ENCODE measurements around the gene SPAG7.

The SPAG7 gene

DNA sequence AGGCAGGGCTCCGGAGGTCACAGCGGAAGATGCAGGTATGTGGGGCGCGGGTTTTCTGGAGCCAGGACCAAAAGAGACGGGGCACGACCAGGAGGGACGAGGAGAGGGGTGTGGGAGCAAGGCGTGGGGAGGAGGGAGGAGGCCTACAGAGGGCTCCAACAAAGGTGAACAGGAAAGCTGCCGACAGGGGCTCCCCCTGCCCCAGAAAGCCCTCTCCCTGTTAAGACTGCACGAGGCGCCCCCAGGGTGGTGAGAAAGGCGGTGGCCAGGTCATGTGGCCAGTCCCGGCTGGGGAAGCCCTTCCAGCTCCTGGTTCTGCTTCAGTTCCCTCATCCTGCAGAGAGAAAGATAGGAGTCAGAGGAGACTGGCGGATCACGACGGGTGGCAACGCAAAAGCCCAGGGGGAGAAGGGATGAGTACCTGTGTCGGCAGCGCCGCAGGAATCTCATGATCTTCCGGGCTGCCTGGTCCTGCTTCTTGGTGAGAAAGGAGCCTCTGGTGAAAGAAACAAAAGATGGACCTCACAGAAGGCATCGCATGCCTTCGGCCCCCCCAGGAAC, 949 bp upstream of the SPAG7 start:
- Histone ChIP-seq H3K36me3 (ENCODE audit: control insufficient read depth in 2 of 2, insufficient read depth in 1 of 2, low read length in 2 of 2) (peaks cover 30 to 48% of the 10 kb centered on the region in 2 experiments), H3K4me1 (ENCODE audit: control insufficient read depth, insufficient read depth, low read length) (peaks cover 15% of the 10 kb centered on the region), H3K27ac (ENCODE audit: extremely low read depth, low read depth, low read length) (peak overlapping the region; percentile 89), H3K4me3 (ENCODE audit: low read depth, low read length) (peak overlapping the region; percentile 70), H3K9me3 (ENCODE audit: control insufficient read depth, insufficient read depth, low read depth, low read length) (peaks cover 3% of the 10 kb centered on the region; the same call in 1 of the 2 replicates)
- peak; percentile 30; the same call in 1 of the 2 replicates for TF ChIP-seq ZNF341 (tag by site-specific recombination; IDR thresholded peaks at IDR 0.05; ENCODE audit: low read depth)
- no peak for TF ChIP-seq ZNF366 (tag by site-specific recombination; conservative IDR thresholded peaks at IDR 0.05)
- peak; percentile 68 for TF ChIP-seq ZIC2 (tag by site-specific recombination; IDR thresholded peaks at IDR 0.05)
- no peak for TF ChIP-seq ZFP3 (tag by site-specific recombination; IDR thresholded peaks at IDR 0.05; ENCODE audit: low read depth)
- POLR2A ChIA-PET: interaction anchor here (1.6 to 11.3 kb wide), 6 partner anchors 10 to 264 kb away, joined by 5 to 358 read pairs (median 34); partner anchors contain the start of genes CAMTA2, ENO3, PELP1 and PFN1
- CTCF ChIA-PET: interaction anchor here (0.6 to 4.0 kb wide), 4 partner anchors 16 to 59 kb away, joined by 3 to 22 read pairs (median 12); partner anchors contain the start of gene CAMTA2

DNA sequence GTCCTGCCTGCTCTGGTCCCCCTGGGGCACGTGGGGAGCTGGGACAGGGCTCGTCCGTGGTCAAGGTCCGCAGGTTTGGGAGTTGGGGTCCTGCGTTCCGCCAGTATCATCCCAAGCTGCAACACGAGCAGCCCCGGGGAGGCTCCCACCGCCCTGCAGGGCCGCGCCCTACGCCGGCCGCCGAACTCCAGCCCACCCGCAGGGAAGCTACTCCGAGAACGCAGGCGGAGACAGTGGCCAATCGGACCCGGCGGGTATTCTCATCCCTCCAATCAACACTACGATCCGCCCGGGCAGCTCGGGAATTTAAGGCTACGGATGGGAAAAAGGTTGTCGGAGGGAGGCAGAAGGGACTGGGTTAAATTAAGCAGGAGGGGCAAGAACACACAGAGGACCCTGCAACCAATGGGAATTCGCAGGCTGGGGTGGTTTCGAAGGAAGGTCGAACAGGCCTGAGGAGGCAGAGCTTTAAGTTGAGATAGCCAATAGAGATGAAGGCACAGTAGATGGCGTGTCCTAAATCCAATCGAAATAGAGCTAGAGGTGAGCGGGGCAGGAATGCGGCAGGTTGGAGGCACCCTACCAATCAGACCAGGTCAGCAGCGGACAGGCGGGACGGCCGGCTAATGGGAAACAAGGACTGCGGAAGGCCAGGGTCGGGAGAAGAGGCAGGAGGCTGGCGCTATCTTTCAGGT, 626 bp downstream of the SPAG7 start:
- ChIA-PET CTCF (interaction anchor here (0.5 to 4.0 kb wide), 14 partner anchors 10 to 312 kb away, joined by 3 to 22 read pairs (median 5); partner anchors contain the start of gene CAMTA2), POLR2A (interaction anchor here (0.6 to 11.3 kb wide), 28 partner anchors 11 to 299 kb away, joined by 3 to 358 read pairs (median 4); partner anchors contain the start of genes CAMTA2, ENO3, GP1BA and INCA1)
- H3K9me3 ChIP-seq (ENCODE audit: control insufficient read depth, insufficient read depth, low read depth, low read length): peaks cover 3% of the 10 kb centered on the region; the same call in 1 of the 2 replicates
- peak overlapping the region; percentile 70 for H3K4me3 ChIP-seq (ENCODE audit: low read depth, low read length)
- peaks cover 24 to 32% of the 10 kb centered on the region in 2 experiments for H3K36me3 ChIP-seq (ENCODE audit: control insufficient read depth in 2 of 2, insufficient read depth in 1 of 2, low read length in 2 of 2)
- H3K27ac ChIP-seq (ENCODE audit: extremely low read depth, low read depth, low read length): peak overlapping the region; percentile 97
- peaks cover 15% of the 10 kb centered on the region for H3K4me1 ChIP-seq (ENCODE audit: control insufficient read depth, insufficient read depth, low read length)
- TF ChIP-seq GFI1B (tag by site-specific recombination; IDR thresholded peaks at IDR 0.05) (0 out of 2 replicates have a peak, but pooled peaks have one; percentile 21), ZFP69B (tag by site-specific recombination; IDR thresholded peaks at IDR 0.05) (peak; percentile 48; the same call in 1 of the 2 replicates), ZNF701 (tag by site-specific recombination; IDR thresholded peaks at IDR 0.05) (no peak), ZNF214 (tag by site-specific recombination; IDR thresholded peaks at IDR 0.05; ENCODE audit: borderline replicate concordance) (no peak), SALL2 (tag by site-specific recombination; IDR thresholded peaks at IDR 0.05; ENCODE audit: borderline replicate concordance) (no peak), ZNF133 (tag by site-specific recombination; IDR thresholded peaks at IDR 0.05) (no peak), ZNF121 (tag by site-specific recombination; IDR thresholded peaks at IDR 0.05) (no peak), ZNF155 (tag by site-specific recombination; IDR thresholded peaks at IDR 0.05) (no peak), ZNF785 (tag by site-specific recombination; IDR thresholded peaks at IDR 0.05) (no peak), ZNF341 (tag by site-specific recombination; IDR thresholded peaks at IDR 0.05; ENCODE audit: low read depth) (peak; percentile 7), ZNF76 (tag by site-specific recombination; IDR thresholded peaks at IDR 0.05; ENCODE audit: borderline replicate concordance, low read depth) (peak; percentile 77), RBAK (tag by site-specific recombination; IDR thresholded peaks at IDR 0.05) (no peak), ZNF830 (tag by site-specific recombination; IDR thresholded peaks at IDR 0.05; ENCODE audit: low read depth) (no peak), ZNF175 (tag by site-specific recombination; IDR thresholded peaks at IDR 0.05) (no peak), GLIS1 (tag by site-specific recombination; IDR thresholded peaks at IDR 0.05) (peak; percentile 59)
- TF ChIP-seq, protein P1, sequence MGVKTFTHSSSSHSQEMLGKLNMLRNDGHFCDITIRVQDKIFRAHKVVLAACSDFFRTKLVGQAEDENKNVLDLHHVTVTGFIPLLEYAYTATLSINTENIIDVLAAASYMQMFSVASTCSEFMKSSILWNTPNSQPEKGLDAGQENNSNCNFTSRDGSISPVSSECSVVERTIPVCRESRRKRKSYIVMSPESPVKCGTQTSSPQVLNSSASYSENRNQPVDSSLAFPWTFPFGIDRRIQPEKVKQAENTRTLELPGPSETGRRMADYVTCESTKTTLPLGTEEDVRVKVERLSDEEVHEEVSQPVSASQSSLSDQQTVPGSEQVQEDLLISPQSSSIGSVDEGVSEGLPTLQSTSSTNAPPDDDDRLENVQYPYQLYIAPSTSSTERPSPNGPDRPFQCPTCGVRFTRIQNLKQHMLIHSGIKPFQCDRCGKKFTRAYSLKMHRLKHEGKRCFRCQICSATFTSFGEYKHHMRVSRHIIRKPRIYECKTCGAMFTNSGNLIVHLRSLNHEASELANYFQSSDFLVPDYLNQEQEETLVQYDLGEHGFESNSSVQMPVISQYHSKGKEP (tag by site-specific recombination; IDR thresholded peaks at IDR 0.05): no peak
- TF ChIP-seq, protein P2, sequence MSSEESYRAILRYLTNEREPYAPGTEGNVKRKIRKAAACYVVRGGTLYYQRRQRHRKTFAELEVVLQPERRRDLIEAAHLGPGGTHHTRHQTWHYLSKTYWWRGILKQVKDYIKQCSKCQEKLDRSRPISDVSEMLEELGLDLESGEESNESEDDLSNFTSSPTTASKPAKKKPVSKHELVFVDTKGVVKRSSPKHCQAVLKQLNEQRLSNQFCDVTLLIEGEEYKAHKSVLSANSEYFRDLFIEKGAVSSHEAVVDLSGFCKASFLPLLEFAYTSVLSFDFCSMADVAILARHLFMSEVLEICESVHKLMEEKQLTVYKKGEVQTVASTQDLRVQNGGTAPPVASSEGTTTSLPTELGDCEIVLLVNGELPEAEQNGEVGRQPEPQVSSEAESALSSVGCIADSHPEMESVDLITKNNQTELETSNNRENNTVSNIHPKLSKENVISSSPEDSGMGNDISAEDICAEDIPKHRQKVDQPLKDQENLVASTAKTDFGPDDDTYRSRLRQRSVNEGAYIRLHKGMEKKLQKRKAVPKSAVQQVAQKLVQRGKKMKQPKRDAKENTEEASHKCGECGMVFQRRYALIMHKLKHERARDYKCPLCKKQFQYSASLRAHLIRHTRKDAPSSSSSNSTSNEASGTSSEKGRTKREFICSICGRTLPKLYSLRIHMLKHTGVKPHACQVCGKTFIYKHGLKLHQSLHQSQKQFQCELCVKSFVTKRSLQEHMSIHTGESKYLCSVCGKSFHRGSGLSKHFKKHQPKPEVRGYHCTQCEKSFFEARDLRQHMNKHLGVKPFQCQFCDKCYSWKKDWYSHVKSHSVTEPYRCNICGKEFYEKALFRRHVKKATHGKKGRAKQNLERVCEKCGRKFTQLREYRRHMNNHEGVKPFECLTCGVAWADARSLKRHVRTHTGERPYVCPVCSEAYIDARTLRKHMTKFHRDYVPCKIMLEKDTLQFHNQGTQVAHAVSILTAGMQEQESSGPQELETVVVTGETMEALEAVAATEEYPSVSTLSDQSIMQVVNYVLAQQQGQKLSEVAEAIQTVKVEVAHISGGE (tag by site-specific recombination; conservative IDR thresholded peaks at IDR 0.05; ENCODE audit: low read depth): peak; percentile 52; the same call in 1 of the 2 replicates
- TF ChIP-seq, protein P3, sequence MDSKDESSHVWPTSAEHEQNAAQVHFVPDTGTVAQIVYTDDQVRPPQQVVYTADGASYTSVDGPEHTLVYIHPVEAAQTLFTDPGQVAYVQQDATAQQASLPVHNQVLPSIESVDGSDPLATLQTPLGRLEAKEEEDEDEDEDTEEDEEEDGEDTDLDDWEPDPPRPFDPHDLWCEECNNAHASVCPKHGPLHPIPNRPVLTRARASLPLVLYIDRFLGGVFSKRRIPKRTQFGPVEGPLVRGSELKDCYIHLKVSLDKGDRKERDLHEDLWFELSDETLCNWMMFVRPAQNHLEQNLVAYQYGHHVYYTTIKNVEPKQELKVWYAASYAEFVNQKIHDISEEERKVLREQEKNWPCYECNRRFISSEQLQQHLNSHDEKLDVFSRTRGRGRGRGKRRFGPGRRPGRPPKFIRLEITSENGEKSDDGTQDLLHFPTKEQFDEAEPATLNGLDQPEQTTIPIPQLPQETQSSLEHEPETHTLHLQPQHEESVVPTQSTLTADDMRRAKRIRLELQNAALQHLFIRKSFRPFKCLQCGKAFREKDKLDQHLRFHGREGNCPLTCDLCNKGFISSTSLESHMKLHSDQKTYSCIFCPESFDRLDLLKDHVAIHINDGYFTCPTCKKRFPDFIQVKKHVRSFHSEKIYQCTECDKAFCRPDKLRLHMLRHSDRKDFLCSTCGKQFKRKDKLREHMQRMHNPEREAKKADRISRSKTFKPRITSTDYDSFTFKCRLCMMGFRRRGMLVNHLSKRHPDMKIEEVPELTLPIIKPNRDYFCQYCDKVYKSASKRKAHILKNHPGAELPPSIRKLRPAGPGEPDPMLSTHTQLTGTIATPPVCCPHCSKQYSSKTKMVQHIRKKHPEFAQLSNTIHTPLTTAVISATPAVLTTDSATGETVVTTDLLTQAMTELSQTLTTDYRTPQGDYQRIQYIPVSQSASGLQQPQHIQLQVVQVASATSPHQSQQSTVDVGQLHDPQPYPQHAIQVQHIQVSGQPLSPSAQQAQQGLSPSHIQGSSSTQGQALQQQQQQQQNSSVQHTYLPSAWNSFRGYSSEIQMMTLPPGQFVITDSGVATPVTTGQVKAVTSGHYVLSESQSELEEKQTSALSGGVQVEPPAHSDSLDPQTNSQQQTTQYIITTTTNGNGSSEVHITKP (tag by site-specific recombination; IDR thresholded peaks at IDR 0.05): peak; percentile 77
